ENCODE measurements around the gene TLDC2.

- TF ChIP-seq, protein P1, sequence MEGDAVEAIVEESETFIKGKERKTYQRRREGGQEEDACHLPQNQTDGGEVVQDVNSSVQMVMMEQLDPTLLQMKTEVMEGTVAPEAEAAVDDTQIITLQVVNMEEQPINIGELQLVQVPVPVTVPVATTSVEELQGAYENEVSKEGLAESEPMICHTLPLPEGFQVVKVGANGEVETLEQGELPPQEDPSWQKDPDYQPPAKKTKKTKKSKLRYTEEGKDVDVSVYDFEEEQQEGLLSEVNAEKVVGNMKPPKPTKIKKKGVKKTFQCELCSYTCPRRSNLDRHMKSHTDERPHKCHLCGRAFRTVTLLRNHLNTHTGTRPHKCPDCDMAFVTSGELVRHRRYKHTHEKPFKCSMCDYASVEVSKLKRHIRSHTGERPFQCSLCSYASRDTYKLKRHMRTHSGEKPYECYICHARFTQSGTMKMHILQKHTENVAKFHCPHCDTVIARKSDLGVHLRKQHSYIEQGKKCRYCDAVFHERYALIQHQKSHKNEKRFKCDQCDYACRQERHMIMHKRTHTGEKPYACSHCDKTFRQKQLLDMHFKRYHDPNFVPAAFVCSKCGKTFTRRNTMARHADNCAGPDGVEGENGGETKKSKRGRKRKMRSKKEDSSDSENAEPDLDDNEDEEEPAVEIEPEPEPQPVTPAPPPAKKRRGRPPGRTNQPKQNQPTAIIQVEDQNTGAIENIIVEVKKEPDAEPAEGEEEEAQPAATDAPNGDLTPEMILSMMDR (IDR thresholded peaks at IDR 0.05), result no peak
- no peak for TF ChIP-seq POLR2AphosphoS5 (IDR thresholded peaks at IDR 0.05)
Observed at GRCh38 chr20:36917943-36918342, 42.0 kb downstream of the TLDC2 start.
